Renal pelvis (tissue), 4 donors: Measurements from ENCODE around the gene PARP3. TPM values are rescaled to one million over a fixed set of nuclear protein-coding genes. Genes with fewer than 3 reads are reported as not detected.

ENCODE experiments used
- DNase-seq: peaks from one replicate; pipeline ENCODE4 v3.0.0-alpha.2; 2013
- polyA plus RNA-seq, 3 donors: library from polyadenylated mRNA; unstranded; fragments of 120-200 nt; gene quantifications; one replicate each; pipeline ENCODE4 v1.2.1, GENCODE V29; 2013; ENCODE audit not compliant: insufficient read length in 3 of 3

Gene PARP3
- polyA plus RNA-seq, 3 donors = 17.6 to 23.3 (median 20.2) TPM

DNA sequence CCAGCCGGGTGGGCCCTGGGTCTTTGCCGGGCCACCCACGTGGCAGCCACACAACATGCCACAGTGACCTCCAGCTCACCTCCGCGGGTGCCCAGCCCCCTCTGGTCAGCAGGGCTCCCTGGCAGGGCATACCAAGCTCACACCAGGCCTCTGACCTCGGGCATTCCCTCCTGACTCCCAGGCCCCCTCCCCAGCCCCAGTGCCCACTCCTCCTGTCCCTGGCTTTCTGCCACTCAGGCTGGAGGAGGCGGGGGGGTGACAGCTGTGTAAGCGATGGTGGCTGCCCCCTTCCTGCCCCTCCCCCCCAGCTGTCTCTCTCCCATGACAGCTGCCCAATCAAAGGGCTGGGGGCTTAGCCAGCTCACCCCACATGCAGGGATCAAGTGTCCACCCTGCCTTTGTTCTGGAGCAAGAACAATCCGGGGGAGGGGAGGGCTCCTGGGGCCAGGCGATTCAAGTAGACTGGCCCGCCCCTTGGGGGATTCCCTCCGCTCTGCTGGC, 21.8 kb downstream of the PARP3 start:
- DNase-seq = peak; percentile 85

- DNase-seq = no peak
These were observed 22.4 kb downstream of the PARP3 start for GRCh38 chr3:51964521-51964920.

DNA sequence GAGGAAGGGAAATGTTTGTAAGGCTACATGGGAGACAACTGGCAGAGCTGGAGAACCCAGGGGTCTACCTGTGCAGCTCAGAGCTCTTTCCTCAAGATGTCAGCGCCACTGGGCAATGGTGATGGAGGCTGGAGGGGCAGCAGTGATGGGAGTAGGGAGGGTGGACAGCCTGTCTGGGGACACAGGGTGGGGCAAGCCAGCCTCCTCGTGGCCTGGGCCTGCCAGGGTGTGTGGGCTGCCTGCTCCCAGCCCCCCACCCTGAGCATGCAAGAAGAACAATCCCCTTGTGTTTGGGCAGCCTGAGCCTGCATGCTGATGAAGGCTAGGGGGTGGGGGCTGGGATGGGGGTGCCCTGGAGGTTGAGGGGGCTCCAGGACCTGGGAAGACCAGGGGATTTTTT, 23.9 kb downstream of the PARP3 start:
- DNase-seq = no peak

DNA sequence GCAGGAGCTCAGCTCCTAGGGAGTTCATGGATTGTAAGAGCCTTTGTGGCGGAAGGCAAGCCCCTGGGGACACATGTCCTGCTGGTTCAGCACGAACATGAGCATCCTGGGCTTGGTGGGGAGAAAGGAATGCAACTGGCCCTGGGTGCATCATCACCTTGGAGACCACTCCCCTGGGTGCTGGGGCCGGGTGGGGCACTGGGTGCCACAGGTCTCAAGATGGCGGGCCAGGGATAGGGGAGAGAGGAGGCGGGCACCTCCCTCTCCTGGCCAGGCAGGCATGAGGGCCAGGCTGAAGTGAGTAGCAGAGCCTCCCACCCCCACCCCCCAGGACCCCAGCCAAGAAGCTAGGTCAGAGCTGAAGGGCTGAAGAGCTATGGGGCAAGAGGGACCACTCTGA, 24.3 kb downstream of the PARP3 start:
- DNase-seq = no peak

- no peak for DNase-seq
These were observed 24.8 kb downstream of the PARP3 start for GRCh38 chr3:51966922-51967383.

GRCh38 chr3:51967384-51968169, 25.4 kb downstream of the PARP3 start, which contains the start of gene PCBP4:
Gene PCBP4, minus strand, starts transcription at chr3:51967454. Its CDS starts 6,214 bp downstream, at chr3:51961240.
- DNase-seq = no peak

DNA sequence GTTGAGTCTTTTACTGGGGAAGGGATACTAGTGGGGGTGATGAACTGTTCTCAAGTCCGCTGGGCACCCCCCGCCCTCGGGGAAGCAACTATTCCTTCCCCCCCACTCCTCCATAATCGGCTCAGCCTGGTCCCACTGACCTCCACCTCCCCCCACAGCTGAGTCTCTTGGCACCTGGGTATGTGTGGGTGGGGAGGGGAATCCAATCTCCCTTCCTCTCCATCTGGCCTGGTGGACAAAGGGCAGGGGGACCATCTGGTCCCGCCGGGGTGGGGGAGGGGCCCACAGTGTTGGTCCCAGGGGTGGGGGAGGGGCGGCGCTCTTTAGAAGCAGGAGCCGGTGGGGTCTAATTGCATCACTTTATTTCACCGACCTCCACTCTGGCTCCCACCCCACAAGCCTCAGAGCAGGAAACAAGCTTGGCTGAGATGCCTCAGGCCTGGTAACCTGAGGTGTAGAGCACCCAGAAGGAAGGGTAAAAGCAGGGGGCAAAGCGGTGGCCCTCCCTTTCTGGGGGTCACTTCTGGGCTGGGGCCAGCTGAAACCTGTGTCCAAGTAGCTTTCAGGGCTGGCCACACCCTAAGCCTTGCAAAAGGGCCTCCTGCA, 26.1 kb downstream of the PARP3 start:
- DNase-seq = peak; percentile 56

DNA sequence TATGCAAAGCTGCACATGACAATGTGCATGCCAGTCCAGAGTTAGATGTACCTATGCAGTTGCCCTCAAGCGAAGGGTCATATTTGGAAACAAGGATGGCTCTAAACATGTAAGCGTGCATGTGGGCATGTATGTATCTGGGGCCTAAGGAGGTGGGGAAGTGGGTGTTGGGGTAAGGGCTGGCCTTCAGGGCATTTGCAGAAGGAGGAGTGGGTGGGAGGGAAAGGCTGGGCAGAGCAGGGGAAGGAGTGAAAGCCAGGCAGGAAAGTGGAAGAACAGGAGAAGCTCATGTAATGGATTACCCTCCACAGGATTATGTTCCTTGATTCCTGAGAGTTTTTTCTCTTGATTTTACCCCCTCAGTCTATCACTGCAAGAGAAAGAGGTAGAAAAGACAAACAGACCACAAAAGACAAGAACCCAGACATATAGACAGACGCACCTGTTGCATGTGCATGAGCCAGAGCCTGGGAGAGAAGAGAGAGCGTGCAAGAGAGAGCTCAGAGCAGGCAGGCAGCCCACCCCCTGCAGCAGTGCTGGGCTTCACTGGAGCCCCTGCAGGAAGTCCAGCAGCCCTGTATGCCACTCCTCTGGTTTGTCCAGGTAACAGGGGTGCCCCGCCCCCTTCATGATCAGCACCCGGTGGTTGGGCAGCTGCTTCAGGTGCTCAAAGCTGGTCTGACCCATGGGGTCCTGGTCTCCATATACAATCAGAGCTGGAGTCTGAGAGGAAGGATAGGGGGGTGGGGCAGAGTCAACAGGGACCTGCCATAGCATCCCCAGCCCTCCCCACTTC, 26.9 kb downstream of the PARP3 start:
- no peak for DNase-seq

DNA sequence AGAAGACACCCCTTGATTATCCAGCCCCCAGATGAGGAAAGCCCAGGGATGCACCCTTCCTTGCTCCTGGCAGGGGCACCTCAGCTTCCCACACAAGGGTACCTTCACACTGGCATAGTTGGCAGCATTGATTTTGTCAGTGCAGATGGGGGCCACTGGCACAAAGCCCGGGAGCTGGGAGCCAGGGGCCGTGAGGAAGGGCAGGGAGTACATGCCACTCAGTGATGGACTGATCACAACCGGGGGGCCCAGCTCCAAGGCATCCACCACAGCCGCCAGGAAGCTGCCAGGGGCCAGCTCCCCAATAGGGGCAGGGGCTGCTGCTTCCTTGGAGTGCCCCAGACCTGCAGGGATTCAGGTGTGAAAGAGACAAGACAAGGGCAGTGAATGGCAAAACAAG, 27.7 kb downstream of the PARP3 start:
- DNase-seq = no peak

DNA sequence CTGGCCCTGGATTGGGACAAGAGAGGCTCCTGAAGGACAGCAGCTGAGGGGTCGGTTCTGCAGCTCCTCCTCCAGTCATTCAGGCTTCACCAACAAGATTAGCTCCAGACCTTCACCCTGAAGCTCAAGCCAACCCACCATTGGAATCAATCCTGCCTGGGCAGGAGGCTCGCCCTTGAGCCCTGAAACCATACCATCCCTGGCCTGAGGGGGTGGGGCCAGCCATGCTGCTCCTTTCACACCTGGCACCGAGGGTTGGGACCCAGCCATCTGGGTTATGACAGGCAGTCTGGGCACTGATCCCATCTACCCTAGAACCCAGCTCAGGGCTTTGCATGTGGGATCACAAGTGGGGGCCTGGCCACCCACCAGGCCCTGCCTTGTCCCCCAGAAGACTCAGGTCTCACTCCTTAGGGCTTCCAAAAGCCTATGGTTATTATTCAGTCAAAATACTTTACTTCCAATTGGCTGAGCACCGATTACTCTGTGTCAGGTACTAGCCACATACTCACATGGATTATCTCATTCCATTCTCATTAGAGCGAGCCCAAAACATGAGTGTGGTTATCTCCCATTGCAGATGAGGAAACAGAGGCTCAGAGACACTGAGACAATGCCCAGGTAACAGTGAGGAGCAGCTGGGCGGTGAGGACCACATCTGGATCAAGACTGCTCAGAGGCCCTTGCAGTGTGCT, 28.6 kb downstream of the PARP3 start:
- no peak for DNase-seq

GRCh38 chr3:51971350-51971749, 29.2 kb downstream of the PARP3 start:
- DNase-seq = no peak

- DNase-seq = no peak
These were observed 32.3 kb downstream of the PARP3 start for GRCh38 chr3:51974277-51974962.

DNA sequence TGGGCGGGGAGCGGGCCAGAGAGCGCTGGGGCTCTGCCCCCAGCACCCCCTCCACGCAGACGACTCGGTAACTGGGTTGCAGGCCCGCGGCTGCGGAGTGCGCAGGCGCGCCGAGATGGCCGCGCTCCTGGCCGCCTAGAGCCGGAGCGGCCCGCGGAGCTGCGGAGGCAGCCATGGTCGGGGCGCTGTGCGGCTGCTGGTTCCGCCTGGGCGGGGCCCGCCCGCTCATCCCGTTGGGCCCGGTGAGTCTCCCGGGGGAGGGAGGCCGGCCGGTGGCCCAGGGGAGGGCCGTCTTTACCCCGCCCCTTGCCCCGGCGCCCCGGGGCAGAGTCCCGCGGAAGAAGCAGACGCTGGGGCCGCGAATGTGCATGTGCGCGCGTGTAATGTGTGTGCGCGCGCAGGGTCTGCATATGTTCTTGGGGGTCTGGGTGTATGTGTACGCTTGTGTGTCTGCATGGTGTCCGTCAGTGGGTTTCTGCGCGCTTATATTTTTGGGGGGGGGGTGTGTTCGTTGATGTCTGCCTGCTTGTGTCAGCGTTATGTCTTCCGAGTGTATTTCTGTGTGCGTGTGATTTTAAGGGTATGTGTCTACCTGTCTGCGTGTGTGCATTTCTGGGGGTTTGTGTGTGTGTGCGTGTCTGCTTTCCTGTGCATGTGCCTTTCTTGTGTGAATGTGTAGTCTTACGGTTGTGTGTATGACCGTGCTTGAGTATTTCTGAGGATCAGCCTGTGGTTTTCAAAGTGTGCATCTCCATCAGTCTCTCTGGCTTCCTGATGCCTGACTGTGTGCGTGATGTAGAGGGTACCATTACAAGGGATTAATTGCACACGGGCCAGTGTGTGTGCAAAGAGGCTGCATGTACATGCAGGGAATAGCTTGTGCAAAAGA, 33.0 kb downstream of the PARP3 start, which contains the start of gene ABHD14A:
Gene ABHD14A, plus strand, starts transcription at position 102 of the 889 bp plus-strand sequence. Its CDS starts 72 bp downstream, at position 174.
- no peak for DNase-seq

DNA sequence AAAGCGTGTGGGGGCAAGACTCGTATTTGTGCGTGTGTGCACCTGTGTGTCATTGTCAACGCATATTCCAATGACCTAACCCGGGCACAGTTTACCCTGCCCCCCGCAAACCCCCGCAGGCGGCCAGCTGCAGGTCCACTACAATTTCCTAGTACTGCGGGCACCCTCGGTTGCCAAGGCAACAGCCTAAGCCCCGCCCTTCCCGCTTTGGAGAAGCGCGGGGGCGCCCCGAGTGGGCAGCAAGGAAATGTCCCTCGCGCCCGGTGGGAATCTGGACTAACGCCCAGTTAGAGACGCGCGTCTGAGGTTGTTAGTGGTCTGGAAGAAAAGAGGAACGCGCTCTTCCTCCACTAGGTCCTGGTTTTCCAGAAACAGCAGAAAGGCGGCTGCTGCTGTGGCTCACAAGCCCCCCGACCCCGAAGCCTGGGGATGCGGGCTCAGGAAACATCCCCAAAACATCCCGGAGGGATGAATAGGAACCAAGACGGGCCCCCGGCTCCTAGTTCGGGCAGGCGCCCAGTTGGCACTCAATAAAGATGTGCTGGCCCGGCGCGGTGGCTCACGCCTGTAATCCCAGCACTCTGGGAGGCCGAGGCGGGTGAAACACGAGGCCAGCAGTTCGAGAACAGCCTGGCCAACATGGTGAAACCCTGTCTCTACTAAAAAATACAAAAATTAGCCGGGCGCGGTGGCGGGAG, 33.8 kb downstream of the PARP3 start:
- peak; percentile 69 for DNase-seq

- DNase-seq = no peak
These were observed 35.4 kb downstream of the PARP3 start for GRCh38 chr3:51977446-51978142.

DNA sequence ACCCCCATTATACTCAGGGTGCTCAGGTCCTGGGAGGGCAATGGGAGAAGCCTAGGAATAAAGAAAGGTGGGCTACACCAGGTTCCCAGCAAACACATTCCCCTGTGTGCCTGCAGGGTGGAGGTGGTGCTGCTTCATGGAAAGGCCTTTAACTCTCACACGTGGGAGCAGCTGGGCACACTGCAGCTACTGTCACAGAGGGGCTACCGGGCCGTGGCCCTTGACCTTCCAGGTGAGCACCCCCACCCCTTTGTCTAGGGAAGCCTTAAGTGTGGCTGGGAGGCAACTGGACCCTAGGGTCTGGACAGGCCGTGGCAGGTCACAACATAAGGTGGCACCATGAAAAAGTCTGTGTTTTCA, 36.0 kb downstream of the PARP3 start:
- no peak for DNase-seq

DNA sequence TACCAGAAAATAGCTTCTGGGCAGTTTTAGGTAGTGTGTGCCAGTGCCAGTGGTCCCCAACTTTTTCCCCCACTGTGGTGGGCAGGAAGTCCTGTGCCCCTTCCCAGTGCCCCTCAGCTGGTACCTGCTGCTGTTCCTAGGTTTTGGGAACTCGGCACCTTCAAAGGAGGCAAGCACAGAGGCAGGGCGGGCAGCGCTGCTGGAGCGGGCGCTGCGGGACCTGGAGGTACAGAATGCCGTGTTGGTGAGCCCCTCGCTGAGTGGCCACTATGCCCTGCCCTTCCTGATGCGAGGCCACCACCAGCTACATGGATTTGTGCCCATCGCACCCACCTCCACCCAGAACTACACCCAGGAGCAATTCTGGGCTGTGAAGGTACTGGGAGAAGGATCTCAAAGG, 38.1 kb downstream of the PARP3 start:
- no peak for DNase-seq

- no peak for DNase-seq
These were observed 40.2 kb downstream of the PARP3 start for GRCh38 chr3:51982352-51982837.
